Fibroblast of skin of right biceps (primary cell): ENCODE data around the gene EML3.
"Not testable (repeated sequence)": the region's sequence is repeated elsewhere in the genome, so short reads cannot be mapped to it uniquely, and the experiment has no call there.

Experiments
- DNase-seq: peaks from one replicate; pipeline ENCODE4 v3.0.0-alpha.2; 2013

The EML3 gene

DNA sequence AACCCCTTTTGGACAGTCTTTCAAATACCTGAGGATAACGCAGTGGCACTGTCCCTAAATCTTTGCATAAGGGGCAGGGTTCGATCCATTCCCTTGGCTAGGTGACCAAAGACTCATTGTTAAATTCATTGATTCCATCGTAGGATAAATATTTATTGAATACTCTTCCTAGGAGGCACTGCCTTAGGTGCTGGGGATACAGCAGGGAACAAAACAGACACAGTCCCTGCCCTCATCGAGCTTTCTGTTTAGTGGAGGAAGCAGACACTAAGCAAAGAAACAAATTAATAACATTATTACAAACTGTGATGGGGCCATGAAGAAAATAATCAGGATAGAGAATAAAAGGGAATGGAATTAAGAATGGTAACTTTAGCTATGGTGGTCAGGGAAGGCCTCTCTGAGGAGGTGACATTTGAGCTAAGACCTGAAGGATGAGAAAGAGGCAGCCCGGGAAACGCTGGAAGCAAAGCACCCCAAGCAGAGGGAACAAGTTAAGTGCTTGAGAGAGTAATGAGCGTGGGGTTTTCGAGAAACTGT lies 8.5 kb upstream of the EML3 start:
- DNase-seq, result no peak

DNA sequence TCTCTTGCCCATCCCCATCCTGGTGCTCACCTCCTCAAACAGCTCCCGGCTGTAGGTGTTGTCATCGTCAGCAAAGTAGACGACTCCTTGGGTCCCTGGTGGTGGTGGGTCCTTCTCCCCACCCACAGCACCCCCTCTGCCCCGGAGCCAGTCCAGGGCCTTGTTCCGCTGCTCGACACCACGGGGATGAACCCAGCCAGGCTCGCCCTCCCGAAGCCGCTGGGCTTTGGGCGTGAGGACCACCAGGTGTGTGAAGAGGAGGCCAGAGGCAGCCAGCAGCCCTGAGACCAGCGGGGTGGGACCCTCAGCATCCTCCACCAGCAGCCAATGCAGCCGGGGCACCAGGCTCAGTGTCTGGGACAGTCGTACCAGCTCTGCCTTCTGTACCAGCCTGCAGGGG lies 4.4 kb upstream of the EML3 start:
- DNase-seq, result not testable (repeated sequence)

DNA sequence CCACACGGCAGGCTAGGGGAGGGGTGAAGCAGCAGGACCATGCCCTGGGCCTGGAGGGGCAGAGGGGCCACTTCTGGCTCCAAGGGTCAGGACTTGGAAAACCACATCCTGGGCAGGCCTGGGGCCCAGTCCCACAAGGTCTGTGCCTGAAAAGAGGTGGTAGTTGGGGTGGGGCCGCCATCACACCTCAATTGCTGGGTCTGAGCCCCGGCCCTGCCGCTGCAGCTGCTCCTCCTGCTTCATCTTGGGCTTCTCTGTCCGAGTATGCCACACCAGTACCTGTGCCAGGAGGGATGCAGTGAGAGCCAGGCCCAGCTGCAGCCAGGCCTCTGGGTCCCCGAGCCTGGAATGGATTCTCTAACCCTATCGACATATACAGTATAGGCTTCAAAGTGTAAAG lies 2.9 kb upstream of the EML3 start:
- no peak for DNase-seq

DNA sequence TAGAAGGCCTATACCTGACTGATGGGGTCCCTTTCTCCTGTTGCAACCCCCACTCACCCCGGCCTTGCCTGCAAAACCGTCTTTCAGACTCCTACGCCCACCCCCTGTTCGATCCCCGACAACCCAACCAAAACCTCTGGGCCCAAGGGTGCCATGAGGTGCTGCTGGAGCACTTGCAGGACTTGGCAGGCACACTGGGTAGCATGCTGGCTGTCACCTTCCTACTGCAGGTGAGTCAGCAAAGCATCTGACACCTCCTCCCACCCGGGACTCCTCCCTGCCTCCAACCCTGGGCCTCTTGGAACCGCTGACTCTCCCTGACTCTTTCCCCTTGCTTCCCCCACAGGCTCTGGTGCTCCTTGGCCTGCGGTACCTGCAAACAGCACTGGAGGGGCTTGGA lies 1.7 kb upstream of the EML3 start:
- no peak for DNase-seq

DNA sequence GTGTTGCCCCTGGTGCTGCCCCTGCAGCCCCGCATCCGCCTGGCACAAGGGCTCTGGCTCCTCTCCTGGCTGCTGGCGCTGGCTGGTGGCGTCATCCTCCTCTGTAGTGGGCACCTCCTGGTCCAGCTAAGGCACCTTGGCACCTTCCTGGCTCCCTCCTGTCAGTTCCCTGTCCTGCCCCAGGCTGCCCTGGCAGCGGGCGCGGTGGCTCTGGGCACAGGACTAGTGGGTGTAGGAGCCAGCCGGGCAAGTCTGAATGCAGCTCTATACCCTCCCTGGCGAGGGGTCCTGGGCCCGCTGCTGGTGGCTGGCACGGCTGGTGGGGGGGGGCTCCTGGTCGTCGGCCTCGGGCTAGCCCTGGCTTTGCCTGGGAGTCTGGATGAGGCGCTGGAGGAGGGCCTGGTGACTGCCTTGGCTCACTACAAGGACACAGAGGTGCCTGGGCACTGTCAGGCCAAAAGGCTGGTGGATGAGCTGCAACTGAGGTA lies 760 bp upstream of the EML3 start:
- no peak for DNase-seq

DNA sequence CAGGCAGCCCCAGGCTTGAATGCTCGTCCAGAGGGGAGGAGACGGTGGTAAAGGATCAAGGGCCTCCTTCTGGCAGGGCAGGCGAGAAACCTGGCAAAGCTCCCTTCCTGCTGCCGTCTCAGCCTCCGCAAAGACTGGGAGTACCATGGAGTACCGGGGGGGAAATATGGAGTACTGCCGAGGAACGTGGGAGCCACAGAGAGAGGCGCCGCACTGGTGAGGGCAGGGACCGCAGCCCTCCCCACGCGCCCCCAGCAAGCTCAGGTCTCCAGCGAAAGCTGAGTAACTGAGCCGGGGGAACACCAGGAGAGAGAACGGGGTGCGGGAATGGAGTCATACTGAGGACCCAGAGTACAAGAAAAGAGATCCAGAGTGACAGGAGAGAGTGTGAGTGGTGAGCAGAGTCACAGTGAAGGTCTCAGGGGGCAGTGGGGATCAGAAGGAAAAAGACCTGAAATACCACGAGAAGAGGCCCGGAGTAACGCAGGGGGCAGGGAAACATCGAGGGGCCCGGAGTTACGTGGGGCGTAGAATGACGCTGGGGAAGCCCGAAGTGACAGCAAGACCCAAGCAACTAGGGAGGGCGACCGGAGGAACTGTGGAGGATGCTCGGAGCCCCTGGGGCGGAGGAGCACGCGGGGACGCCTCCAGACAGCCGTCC lies 740 bp downstream of the EML3 start:
- peak; percentile 59 for DNase-seq

DNA sequence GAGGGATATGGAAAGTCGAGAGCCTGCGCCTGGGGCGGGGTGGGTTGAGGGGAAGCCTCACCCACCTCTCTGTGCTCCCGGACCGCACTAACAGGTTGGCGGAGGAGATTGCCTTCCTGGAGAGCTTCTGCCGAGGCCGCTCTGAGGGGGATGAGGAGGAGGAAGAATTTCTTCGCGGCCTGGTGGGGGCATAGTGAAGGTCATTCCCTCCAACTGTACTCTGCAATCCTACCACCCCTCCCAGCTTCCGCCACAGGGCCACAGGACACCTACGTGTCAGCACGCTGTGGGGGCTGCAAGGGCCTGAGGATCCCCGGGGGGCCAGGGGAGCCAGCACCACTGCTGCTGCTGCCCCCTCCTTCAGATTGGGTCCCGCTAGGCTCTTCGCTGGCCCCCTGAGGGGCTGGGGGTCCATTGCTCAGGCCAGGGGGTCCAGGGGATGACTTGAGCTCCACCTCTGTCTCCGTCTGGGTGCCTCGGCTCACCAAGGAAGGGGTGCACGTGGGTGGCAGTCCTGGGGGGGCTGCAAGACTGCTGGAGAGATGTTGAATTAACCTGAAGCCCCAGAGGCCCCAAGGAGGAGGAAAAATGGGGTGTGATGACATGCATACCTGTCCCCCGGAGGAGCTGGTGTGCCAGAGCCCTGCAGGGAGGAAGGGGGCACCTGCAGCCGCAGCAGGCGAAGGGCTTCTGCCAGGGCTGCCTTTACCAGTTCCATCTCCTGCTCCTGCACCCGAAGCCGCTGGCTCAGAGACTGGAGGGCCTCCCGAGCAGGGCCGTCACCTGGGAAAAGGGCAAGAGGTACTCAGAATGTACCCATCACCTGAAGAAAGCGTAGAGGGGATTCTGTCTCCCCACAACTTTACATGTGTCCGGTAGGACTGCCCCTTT lies 1.5 kb downstream of the EML3 start:
- no peak for DNase-seq

DNA sequence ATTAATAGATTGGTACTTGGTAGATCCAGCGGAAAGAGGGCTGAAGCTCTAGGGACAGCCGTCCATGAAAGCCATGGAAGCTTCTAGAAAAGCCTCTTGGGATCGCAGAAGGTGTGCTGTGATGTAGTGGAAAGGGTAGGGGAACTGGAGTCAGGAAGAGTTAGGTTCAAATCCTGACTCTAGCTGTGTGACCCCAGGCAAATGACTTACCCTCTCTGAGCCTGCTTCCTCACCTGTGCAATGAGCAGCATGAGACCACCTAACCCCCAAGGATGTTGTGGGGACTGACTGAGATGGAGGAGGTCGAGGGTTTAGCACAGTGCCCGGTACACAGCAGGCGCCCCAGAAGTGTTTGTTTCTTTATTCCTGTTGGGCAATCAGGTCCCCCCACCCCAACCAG lies 2.2 kb downstream of the EML3 start:
- DNase-seq, result no peak

DNA sequence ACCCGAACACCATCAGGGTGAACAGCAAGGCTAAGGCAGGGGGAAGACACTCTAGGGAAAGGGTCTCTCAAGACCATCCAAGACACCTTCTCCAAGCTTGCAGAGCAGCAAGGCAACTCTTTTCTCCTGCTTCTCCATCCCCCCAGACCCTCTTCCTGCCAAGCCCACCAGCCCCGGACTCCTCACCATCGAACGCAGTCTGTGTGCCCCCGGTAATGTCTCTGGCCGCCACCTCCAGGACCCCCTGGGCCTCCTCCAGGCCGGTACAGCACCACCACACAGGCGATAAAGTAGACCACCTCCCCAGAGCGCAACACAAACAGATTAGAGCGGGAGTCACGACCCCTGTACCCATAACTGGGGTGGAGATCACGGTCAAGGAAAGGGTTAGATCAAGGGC lies 3.8 kb downstream of the EML3 start:
- DNase-seq, result no peak

DNA sequence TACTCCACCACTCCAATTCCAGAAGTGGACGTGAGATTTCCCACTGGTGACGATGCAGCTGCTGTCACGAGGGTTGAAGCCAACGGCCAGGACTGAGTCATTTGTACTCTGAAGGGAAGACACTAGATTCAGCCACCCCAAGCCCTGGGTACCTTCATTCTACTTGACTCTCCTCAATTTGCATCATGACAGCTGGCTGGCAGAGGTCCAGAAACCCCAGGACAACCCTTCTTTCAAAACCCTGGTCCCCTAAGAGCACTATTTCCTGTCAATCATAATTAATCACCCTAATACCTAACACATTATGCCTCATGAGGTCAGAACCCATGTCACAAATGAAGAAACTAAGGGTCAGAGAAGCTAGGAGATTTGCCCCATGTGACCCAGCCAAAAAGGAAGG lies 4.9 kb downstream of the EML3 start:
- DNase-seq, result no peak

DNA sequence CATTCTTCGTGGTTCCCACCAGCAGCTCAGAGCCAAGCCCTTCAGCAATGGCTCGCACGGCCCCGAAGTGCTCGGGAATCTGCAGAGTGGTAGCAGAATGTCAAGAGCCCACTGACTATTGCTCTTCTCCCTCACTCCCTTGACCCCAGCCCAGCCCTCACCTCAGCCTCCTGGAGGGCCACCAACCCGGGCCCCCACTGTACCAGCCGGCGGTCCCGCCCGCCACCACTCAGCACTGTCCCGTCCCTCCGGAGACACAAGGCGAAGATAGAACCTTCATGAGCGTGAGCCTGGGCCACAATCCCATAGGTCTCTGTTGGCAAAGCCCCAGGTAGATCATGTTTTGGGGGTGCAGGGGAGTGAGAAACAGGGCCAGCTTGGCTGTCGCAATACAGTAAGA lies 6.7 kb downstream of the EML3 start:
- no peak for DNase-seq

DNA sequence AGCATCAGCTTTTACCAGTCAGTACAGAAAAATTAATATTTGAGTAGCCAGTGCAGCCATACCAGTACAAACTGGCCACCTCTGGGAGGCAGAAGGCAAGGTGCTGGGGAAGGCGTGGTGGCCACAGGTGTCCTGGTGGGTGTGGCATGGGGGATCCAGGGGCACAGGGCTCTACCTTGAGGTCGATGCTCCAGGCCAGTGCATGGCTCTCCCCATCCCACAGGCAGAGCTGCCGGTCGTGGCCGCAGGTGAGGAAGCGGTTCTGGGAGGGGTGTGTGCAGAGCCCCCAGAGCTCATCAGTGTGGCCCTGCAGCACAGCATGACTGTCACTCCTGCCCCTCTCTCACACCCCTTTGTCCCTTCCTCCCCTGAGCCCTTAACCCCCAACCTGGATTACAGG lies 7.1 kb downstream of the EML3 start:
- DNase-seq, result no peak

DNA sequence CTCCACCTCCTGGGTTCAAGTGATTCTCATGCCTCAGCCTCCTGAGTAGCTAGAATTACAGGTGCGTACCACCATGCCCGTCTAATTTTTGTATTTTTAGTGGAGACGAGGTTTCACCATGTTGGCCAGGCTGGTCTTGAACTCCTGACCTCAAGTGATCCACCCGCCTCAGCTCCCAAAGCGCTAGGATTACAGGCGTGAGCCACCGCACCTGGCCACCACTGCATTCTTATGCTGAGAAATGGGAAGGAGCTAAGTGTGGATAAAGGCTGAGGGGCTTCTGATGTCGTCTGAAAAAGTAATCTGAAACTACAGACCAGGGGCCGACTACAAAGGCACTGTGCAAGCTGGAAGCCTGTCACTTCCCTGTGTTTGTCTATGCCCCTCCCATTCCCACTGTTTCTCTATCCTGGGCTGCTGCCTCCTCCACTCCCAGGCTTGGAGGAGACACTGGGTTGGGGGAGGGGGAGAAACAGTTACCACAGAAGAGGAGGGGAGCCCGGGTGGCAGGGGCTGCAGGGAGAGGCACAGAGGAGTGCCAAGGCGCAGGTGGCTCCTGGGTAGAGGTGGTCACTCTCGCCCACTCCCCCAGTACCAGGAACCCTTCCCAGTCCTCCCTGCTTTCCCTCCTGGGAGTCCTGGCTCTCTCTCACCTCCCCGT lies 8.0 kb downstream of the EML3 start:
- no peak for DNase-seq

DNA sequence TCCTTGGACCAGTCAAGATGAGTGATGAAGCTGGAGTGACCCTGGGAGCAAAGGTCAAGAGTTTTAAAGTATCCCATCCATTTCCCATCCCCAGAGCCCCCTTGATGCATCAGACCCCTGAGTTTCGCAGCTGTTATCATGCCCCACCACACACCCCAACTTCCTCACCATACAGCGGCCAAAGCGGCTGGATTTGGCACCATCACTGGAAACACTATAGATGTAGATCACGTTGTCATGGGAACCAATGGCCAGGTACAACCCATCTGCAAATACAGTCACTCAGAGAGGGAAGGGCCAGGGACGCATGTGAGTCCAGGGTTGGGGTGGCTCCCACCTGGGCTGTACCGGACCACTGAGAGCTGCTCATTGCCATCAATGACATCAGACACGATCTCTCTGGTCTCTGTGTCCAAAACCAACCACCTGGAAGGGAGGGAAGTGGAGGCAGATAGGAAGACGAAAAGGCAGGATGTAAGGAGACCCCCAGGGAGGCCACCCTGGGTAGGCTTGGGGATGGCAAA lies 8.7 kb downstream of the EML3 start:
- DNase-seq, result no peak

DNA sequence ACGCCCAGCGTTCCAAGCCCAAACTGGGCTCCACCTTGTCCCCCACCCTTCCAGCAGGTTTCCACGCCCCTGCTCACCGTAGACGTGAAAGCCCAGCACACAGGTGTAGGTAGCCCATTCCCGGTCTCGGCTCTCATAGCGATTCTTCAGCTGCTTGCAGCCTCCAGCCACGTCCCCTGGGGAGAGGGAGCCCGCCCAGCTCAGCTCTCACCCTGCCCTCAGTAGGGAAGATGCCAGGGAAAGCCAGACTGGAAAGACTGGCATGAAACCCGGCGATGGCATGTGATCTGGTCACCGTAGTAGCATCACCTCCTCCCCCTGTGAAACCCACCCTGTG lies 9.5 kb downstream of the EML3 start:
- DNase-seq, result no peak

DNA sequence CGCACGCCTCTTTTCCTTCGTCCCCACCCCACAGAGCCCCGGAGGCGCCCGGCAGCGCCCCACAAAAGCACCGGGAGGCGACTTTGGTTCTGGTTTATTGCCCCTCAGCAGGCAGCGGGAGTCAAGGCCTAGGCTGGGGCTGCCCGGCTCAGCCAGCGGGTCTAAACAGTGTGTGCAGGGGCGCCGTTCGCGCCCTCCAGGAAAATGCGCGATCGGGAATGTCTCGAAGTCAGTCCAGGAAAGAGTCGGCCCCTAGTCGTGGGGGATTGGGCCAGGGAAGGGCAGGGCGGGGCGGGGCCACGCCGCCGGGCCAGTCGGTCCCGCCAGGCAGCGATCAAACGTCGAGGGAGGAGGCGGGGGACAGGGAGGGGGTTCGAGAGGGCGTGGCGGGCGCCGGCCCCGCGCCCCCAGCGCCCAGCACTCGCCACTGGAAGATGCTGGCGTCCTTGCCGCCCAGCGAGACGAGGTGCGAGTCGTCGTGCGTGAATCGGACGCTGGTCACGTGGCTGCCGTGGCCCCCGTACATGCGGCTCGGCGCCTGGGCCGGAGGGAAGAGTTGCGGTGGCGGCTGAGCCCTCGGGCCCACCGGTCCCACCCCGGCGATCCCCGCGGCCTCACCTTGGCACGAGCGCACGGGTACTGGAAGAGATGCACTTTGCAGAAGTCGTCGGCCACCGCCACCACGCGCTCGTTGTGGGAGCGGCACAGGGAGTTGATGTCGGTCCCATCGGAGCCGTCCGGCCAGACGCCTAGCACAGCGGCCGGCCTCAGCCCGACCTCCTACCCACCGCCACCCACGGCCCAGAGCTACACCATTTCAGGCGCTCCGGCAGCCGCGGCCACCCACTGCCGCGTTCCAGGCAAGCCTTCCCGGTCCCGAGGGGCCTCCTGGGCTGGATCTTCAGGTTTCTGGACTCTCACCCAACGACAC lies 10.2 kb downstream of the EML3 start:
- peak; percentile 74 for DNase-seq

DNA sequence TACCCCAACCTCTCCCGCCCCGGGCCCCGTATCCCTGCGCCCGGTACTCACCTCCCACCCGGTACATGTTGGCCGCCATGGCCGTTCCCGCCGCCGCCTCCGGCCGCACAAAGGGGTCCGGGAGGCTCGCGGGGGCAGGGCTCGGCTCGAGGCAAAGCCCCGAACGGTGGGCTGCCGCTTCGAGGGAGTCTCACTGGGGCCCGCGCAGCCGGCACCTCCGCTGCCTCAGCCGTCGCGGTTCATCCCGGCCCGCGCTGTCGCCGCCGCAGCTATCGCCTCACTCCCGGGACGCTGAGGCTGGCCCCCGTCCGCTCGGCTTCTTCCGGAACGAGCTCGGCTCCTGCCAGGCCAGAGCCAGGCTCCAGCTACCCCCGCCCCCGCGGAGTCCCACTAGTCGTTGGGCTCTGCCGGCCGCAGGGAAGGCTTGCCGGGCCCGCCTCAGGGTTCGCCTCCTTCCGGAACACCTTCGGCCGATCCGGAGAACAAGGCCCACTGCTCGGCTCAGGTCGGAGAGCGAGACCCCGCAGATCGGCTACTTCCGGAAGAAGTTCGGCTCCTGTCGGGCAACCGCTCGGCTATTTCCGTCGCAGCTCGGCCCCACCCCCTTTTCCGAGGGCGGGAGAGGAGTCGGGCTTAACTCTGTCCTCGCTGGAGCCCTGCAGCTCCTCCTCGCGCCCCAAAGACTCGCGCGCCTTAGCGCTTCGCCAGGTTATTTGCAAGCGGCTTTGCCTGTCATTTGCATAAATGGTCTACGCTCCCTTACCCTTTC lies 11.0 kb downstream of the EML3 start, which contains the start of gene MTA2:
MTA2 (minus strand) TSS at position 494 of the 769 bp plus-strand sequence; CDS start at position 79, 415 bp downstream.
- DNase-seq, result peak; percentile 97

DNA sequence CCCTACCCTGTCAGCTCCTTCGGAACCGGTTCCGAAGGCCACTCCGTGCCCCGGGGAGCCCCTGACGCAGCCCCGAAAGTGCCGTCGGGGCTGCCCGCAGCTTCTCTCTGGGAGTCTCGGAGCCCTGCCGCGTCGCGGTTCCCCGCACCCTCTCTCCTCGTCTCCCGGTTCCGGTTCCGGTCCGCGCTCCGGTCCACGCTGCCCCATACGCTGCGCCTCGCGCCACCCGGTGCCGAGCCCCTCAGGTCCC lies 11.5 kb downstream of the EML3 start:
- DNase-seq, result peak; percentile 30

DNA sequence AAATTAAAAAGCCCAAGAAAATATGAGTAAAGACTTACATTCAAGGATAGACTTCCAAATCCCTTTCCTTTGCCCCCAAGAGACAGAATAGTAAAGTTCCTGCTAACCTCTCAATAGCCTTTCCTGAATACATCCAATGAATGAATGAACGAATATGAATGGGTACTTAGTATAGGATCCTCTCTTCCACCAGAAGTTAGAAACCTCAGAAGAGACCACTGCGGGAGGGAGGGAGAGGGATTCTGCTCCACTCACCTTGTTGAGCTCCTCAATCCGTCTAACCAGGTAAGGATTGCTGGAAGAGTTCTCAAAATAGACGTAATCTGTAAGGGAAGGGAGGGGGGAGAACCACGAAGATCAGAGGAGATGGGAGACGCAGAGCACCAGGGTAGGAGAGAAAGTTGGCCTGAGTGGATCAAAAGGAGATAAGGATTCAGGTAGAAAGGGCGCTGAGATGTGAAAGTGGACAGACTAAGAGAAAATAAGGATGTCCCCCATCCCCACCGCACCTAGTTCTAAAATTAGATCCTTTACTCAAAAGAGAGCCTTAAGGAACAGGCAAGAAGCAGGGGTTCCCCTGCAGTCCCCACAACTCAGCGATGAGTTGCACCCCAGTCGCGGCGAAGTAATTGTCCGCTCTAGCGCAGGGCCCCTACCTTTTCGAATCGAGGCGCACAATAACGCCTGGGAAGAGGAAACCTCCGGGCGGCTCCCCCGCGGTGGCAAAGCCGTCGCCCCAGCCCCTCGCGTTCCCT lies 12.0 kb downstream of the EML3 start:
- DNase-seq, result no peak

DNA sequence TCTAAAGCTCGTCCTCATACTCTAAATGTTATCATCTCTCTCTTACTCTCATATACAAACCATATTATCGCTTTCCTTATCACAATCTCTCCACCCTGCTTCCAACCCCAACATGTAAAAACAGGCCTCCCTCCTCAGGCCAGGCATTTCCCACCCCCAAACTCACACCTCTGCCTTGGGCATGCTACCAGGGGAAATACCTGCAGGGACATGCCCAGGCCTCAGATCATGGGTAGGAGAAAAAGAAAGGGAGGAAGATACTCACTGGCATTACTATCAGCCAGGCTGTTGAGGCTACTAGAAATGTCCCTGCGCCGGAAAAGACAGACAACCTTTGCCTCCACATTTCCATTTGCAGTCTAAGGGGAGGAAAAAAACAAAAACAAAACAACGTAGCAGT lies 12.7 kb downstream of the EML3 start:
- no peak for DNase-seq
